AG09319 (cell line): ENCODE data around the gene SLC5A7.

Experiments used
- DNase-seq: peaks from one replicate; pipeline ENCODE4 v3.0.0-alpha.2; 2010; ENCODE audit warnings: low read depth; ENCODE audit errors: extremely low read depth
- CTCF ChIP-seq: IDR thresholded peaks from 2 replicates; pipeline ENCODE4 v1.5.1; 2011; ENCODE audit warnings: low read depth, mild to moderate bottlenecking, inconsistent platforms, low read length, moderate library complexity

The SLC5A7 gene

GRCh38 chr2:107986278-107987217 lies at the start of gene SLC5A7:
TSS of gene SLC5A7 (plus strand) at chr2:107986524. CDS start at chr2:107988156, 1,632 bp downstream.
- DNase-seq: no peak
- TF ChIP-seq CTCF: no peak

- no peak for TF ChIP-seq CTCF
- no peak for DNase-seq
These were observed 24.9 kb upstream of the SLC5A7 start for GRCh38 chr2:107961395-107961794.

- DNase-seq: no peak
- TF ChIP-seq CTCF: no peak
These were observed 22.1 kb upstream of the SLC5A7 start for GRCh38 chr2:107964185-107964584.

- no peak for DNase-seq
- TF ChIP-seq CTCF: no peak
These were observed 1.6 kb upstream of the SLC5A7 start for GRCh38 chr2:107984707-107985106.

GRCh38 chr2:107988108-107988507 lies 1.8 kb downstream of the SLC5A7 start:
- no peak for DNase-seq
- no peak for TF ChIP-seq CTCF

GRCh38 chr2:107989445-107989844 lies 3.1 kb downstream of the SLC5A7 start:
- no peak for DNase-seq
- TF ChIP-seq CTCF: no peak

- no peak for DNase-seq
- TF ChIP-seq CTCF: no peak
These were observed 4.4 kb downstream of the SLC5A7 start for GRCh38 chr2:107990718-107991117.
